HL-60/S4 treated with retinoic acid at 250 ng/mL for 4 days and 3 days (cell line): ENCODE data around the gene ART3.

ENCODE experiments used
- in situ Hi-C: fragments of 300-500 bp; cut with MboI; formaldehyde crosslinking; loops from 2 replicates; pipeline ENCODE4 v1.7.0; 2022; ENCODE audit warnings: low sequenced_read_pairs

Gene ART3

GRCh38 chr4:76144546-76144945, 70.0 kb downstream of the ART3 start:
- in situ Hi-C loops: no loop called here

- in situ Hi-C loops: no loop called here
Observed at GRCh38 chr4:76147454-76148141, 73.1 kb downstream of the ART3 start.

- in situ Hi-C loops: no loop called here
Observed at GRCh38 chr4:76148142-76148865, 73.8 kb downstream of the ART3 start, which contains the start of gene NUP54. Gene NUP54 (minus strand): TSS chr4:76148397. CDS start chr4:76148374, 23 bp downstream.

- in situ Hi-C loops: no loop called here
Observed at GRCh38 chr4:76153356-76153755, 78.8 kb downstream of the ART3 start.

GRCh38 chr4:76155979-76156378, 81.5 kb downstream of the ART3 start:
- in situ Hi-C loops: no loop called here

- in situ Hi-C loops: no loop called here
Observed at GRCh38 chr4:76156635-76157034, 82.1 kb downstream of the ART3 start.

- in situ Hi-C loops: no loop called here
Observed at GRCh38 chr4:76160355-76160754, 85.8 kb downstream of the ART3 start.
